Measurements from ENCODE around the gene AMH. TPM values are rescaled to one million over a fixed set of nuclear protein-coding genes. Genes with fewer than 3 reads are reported as not detected.
A peak's percentile ranks its signal among the peaks of the same experiment; 100 is the strongest.

AMH gene
- total and polyA plus RNA-seq, 2 of the 13 experiments (the other 11 are each of a cell fraction or from before 2014, with no cell fraction given), result 0.03 to 0.18 TPM

DNA sequence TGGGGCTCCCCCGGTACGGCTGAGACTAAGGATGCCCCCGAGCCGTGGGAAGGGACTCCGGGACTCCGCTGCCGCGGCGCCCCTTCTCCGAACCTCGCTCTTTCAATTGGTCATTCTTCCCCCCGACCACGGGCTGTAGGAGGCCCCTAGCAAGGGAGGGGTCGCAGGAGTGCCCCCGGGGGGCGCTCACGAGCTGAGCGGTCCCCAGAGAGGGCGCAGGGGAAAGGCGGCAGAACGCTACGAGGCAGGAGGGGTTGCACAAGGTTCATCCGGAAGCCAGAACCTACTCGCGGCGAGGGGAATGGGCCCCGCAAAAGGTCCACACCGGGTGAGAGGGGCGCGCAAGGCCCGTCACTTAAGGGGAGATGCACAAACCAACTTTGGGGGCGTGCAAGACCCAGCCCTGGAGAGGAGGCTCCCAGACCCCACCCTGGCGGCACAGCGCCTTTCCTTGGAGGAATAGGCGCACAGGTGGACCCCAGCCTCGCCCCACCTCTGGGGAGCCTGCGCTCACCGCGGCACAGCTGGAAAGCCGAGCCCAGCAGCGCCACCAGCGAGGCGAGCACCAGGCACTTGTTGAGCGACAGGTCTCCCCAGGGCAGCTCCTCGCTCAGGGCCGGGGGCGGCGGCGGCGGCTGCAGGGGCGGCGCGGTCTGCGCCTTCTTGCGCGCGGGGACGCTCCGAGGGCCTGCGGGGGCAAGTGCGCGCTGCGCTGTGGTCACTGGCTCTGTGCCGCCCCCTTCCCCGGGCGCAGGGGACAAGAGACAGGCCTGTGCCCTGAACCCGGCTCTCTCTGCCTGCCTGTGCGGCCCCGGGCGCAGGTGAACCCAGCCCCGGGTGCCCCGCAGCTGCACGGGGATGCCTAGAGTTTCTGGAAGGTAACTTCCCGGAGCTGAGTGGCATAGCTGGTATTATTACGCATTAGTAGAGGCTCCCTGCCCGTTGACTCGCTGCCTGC, 4.3 kb downstream of the AMH start (continued):
- TF ChIP-seq, protein P1, sequence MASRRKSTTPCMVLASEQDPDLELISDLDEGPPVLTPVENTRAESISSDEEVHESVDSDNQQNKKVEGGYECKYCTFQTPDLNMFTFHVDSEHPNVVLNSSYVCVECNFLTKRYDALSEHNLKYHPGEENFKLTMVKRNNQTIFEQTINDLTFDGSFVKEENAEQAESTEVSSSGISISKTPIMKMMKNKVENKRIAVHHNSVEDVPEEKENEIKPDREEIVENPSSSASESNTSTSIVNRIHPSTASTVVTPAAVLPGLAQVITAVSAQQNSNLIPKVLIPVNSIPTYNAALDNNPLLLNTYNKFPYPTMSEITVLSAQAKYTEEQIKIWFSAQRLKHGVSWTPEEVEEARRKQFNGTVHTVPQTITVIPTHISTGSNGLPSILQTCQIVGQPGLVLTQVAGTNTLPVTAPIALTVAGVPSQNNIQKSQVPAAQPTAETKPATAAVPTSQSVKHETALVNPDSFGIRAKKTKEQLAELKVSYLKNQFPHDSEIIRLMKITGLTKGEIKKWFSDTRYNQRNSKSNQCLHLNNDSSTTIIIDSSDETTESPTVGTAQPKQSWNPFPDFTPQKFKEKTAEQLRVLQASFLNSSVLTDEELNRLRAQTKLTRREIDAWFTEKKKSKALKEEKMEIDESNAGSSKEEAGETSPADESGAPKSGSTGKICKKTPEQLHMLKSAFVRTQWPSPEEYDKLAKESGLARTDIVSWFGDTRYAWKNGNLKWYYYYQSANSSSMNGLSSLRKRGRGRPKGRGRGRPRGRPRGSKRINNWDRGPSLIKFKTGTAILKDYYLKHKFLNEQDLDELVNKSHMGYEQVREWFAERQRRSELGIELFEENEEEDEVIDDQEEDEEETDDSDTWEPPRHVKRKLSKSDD (CRISPR knock-in tag; IDR thresholded peaks at IDR 0.05; ENCODE audit: low read depth), result 0 out of 2 replicates have a peak, but pooled peaks have one; percentile 12
- TF ChIP-seq, protein P2, sequence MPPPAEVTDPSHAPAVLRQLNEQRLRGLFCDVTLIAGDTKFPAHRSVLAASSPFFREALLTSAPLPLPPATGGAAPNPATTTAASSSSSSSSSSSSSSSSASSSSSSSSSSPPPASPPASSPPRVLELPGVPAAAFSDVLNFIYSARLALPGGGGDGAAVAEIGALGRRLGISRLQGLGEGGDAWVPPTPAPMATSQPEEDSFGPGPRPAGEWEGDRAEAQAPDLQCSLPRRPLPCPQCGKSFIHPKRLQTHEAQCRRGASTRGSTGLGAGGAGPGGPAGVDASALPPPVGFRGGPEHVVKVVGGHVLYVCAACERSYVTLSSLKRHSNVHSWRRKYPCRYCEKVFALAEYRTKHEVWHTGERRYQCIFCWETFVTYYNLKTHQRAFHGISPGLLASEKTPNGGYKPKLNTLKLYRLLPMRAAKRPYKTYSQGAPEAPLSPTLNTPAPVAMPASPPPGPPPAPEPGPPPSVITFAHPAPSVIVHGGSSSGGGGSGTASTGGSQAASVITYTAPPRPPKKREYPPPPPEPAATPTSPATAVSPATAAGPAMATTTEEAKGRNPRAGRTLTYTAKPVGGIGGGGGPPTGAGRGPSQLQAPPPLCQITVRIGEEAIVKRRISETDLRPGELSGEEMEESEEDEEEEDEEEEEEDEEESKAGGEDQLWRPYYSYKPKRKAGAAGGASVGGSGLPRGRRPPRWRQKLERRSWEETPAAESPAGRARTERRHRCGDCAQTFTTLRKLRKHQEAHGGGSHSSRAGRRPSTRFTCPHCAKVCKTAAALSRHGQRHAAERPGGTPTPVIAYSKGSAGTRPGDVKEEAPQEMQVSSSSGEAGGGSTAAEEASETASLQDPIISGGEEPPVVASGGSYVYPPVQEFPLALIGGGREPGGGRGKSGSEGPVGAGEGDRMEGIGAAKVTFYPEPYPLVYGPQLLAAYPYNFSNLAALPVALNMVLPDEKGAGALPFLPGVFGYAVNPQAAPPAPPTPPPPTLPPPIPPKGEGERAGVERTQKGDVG (CRISPR knock-in tag; IDR thresholded peaks at IDR 0.05; ENCODE audit: borderline replicate concordance), result peak; percentile 63; the same call in 1 of the 2 replicates
- TF ChIP-seq CEBPG (CRISPR knock-in tag; IDR thresholded peaks at IDR 0.05), result peak; percentile 78; the same call in 1 of the 2 replicates
- TF ChIP-seq SALL2 (CRISPR knock-in tag; IDR thresholded peaks at IDR 0.05), result 0 out of 2 replicates have a peak, but pooled peaks have one; percentile 43
- TF ChIP-seq KMT2A (CRISPR knock-in tag; IDR thresholded peaks at IDR 0.05), result peak; percentile 10; the same call in 1 of the 2 replicates
- TF ChIP-seq, protein P3, sequence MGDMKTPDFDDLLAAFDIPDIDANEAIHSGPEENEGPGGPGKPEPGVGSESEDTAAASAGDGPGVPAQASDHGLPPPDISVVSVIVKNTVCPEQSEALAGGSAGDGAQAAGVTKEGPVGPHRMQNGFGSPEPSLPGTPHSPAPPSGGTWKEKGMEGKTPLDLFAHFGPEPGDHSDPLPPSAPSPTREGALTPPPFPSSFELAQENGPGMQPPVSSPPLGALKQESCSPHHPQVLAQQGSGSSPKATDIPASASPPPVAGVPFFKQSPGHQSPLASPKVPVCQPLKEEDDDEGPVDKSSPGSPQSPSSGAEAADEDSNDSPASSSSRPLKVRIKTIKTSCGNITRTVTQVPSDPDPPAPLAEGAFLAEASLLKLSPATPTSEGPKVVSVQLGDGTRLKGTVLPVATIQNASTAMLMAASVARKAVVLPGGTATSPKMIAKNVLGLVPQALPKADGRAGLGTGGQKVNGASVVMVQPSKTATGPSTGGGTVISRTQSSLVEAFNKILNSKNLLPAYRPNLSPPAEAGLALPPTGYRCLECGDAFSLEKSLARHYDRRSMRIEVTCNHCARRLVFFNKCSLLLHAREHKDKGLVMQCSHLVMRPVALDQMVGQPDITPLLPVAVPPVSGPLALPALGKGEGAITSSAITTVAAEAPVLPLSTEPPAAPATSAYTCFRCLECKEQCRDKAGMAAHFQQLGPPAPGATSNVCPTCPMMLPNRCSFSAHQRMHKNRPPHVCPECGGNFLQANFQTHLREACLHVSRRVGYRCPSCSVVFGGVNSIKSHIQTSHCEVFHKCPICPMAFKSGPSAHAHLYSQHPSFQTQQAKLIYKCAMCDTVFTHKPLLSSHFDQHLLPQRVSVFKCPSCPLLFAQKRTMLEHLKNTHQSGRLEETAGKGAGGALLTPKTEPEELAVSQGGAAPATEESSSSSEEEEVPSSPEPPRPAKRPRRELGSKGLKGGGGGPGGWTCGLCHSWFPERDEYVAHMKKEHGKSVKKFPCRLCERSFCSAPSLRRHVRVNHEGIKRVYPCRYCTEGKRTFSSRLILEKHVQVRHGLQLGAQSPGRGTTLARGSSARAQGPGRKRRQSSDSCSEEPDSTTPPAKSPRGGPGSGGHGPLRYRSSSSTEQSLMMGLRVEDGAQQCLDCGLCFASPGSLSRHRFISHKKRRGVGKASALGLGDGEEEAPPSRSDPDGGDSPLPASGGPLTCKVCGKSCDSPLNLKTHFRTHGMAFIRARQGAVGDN (CRISPR knock-in tag; IDR thresholded peaks at IDR 0.05), result peak; percentile 83
- TF ChIP-seq ZBTB1 (CRISPR knock-in tag; IDR thresholded peaks at IDR 0.05; ENCODE audit: borderline replicate concordance), result no peak
- TF ChIP-seq MAZ (IDR thresholded peaks at IDR 0.05; ENCODE audit: borderline replicate concordance, low read depth, low read length), result 0 out of 2 replicates have a peak, but pooled peaks have one; percentile 44
- peak; percentile 80; the same call in 1 of the 2 replicates for TF ChIP-seq MAZ (CRISPR knock-in tag; IDR thresholded peaks at IDR 0.05; ENCODE audit: low read depth)
- TF ChIP-seq, protein P4, sequence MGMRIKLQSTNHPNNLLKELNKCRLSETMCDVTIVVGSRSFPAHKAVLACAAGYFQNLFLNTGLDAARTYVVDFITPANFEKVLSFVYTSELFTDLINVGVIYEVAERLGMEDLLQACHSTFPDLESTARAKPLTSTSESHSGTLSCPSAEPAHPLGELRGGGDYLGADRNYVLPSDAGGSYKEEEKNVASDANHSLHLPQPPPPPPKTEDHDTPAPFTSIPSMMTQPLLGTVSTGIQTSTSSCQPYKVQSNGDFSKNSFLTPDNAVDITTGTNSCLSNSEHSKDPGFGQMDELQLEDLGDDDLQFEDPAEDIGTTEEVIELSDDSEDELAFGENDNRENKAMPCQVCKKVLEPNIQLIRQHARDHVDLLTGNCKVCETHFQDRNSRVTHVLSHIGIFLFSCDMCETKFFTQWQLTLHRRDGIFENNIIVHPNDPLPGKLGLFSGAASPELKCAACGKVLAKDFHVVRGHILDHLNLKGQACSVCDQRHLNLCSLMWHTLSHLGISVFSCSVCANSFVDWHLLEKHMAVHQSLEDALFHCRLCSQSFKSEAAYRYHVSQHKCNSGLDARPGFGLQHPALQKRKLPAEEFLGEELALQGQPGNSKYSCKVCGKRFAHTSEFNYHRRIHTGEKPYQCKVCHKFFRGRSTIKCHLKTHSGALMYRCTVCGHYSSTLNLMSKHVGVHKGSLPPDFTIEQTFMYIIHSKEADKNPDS (CRISPR knock-in tag; IDR thresholded peaks at IDR 0.05), result 0 out of 2 replicates have a peak, but pooled peaks have one; percentile 55
- peak; percentile 50 for TF ChIP-seq XRCC5 (optimal IDR thresholded peaks at IDR 0.05; ENCODE audit: low read length)
- TF ChIP-seq RFXAP (CRISPR knock-in tag; IDR thresholded peaks at IDR 0.05; ENCODE audit: borderline replicate concordance), result no peak
- TF ChIP-seq EED (CRISPR knock-in tag; IDR thresholded peaks at IDR 0.05), result 0 out of 2 replicates have a peak, but pooled peaks have one; percentile 7

Measured in HepG2 (cell line).